H1 (cell line): ENCODE measurements around the gene RPUSD3. TPM values are rescaled to one million over a fixed set of nuclear protein-coding genes. Genes with fewer than 3 reads are reported as not detected.

ENCODE experiments used
- CTCF ChIA-PET: fragments of 300-600 bp; sonication (Branson Sonifier 250); formaldehyde crosslinking; loops from one replicate; lab custom pipeline; 2021; ENCODE audit not compliant: partially characterized antibody; lab: Charles Lee
- POLR2A ChIA-PET: fragments of 300-600 bp; sonication (Branson Sonifier 250); formaldehyde crosslinking; loops from one replicate; lab custom pipeline; 2021; ENCODE audit warnings: inconsistent platforms; ENCODE audit not compliant: partially characterized antibody; lab: Charles Lee
- DNase-seq, 2 experiments: peaks; one replicate each; pipeline versions ENCODE4 v3.0.0 to v3.0.0-alpha.2; 2010 to 2022; ENCODE audit warnings: low spot score in 2 of 2, low read depth in 1 of 2, mixed read lengths in 1 of 2
- FAIRE-seq: peaks from 2 replicates; lab custom pipeline; 2011; peaks lifted over from hg19 to GRCh38; lab: Jason Lieb, UNC
- H2AFZ ChIP-seq: 2 replicates; pipeline ENCODE4 v1.8.1; 2012; ENCODE audit warnings: low read length, inconsistent platforms
- H2AK5ac ChIP-seq: 2 replicates; pipeline ENCODE4 v1.6.1; 2013; ENCODE audit warnings: low read depth, low read length
- H2BK120ac ChIP-seq: replicated peaks from 2 replicates; pipeline ENCODE3; 2013; ENCODE audit warnings: low read depth, low read length, inconsistent platforms
- H2BK12ac ChIP-seq: 2 replicates; pipeline ENCODE4 v1.6.1; 2013; ENCODE audit warnings: low read depth, low read length
- H2BK15ac ChIP-seq: 2 replicates; pipeline ENCODE4 v1.6.1; 2013; ENCODE audit warnings: low read length
- H2BK20ac ChIP-seq: 2 replicates; pipeline ENCODE4 v1.6.1; 2013; ENCODE audit warnings: low read length
- H2BK5ac ChIP-seq: 2 replicates; pipeline ENCODE4 v1.6.1; 2013; ENCODE audit warnings: low read depth, low read length
- H3K14ac ChIP-seq: 2 replicates; pipeline ENCODE4 v1.6.1; 2013; ENCODE audit warnings: inconsistent platforms; ENCODE audit not compliant: insufficient read length
- H3K18ac ChIP-seq: 2 replicates; pipeline ENCODE4 v1.6.1; 2013; ENCODE audit warnings: low read length; ENCODE audit errors: extremely low read depth
- H3K23ac ChIP-seq: 2 replicates; pipeline ENCODE4 v1.6.1; 2013; ENCODE audit warnings: inconsistent platforms; ENCODE audit not compliant: insufficient read length
- H3K23me2 ChIP-seq: 2 replicates; pipeline ENCODE4 v1.6.1; 2013; ENCODE audit warnings: low read depth, low read length
- H3K27ac ChIP-seq: 2 replicates; pipeline ENCODE4 v1.6.1; 2011; ENCODE audit warnings: low read depth, low read length, inconsistent platforms
- H3K27me3 ChIP-seq, 4 experiments: replicated peaks in 1 of 4; 1 replicate in 1 of 4; 2 replicates in 3 of 4; pipeline versions ENCODE4 v1.6.1 to v1.8.1; 2011 to 2013; ENCODE audit warnings: low read length in 3 of 4, mild to moderate bottlenecking in 3 of 4, inconsistent platforms in 2 of 4, mixed read lengths in 2 of 4, moderate library complexity in 1 of 4; ENCODE audit not compliant: control insufficient read depth in 3 of 4, insufficient read depth in 3 of 4; ENCODE audit errors: extremely low read depth in 1 of 4
- H3K36me3 ChIP-seq, 4 experiments: 2 replicates each; pipeline versions ENCODE4 v1.6.1 to v1.8.1; 2011 to 2013; ENCODE audit warnings: mild to moderate bottlenecking in 4 of 4, low read length in 3 of 4, moderate library complexity in 2 of 4, control low read depth in 1 of 4, inconsistent platforms in 1 of 4; ENCODE audit not compliant: insufficient read depth in 4 of 4, control insufficient read depth in 2 of 4
- H3K4ac ChIP-seq: replicated peaks from 2 replicates; pipeline ENCODE3; 2013; ENCODE audit warnings: low read length, low read depth, mixed read lengths, inconsistent platforms; ENCODE audit not compliant: insufficient read length
- H3K4me1 ChIP-seq, 4 experiments: replicated peaks in 1 of 4; 1 replicate in 1 of 4; 2 replicates in 3 of 4; pipeline versions ENCODE4 v1.6.1 to v1.8.1; 2011 to 2013; ENCODE audit warnings: low read length in 3 of 4, inconsistent platforms in 2 of 4, mixed read lengths in 1 of 4; ENCODE audit not compliant: insufficient read depth in 4 of 4, control insufficient read depth in 3 of 4
- H3K4me2 ChIP-seq, 2 experiments: 2 replicates each; pipeline versions ENCODE4 v1.6.1 to v1.8.1; 2011 to 2013; ENCODE audit warnings: low read depth in 2 of 2, low read length in 2 of 2, control low read depth in 1 of 2, inconsistent platforms in 1 of 2, mild to moderate bottlenecking in 1 of 2; ENCODE audit not compliant: insufficient read depth in 1 of 2
- H3K4me3 ChIP-seq, 4 experiments: fragments of 200-600, 300-600 bp in 1 of 4; sonication (generic), shearing (Covaris generic), sonication (Bioruptor Twin) in 1 of 4; 2 replicates each; pipeline versions ENCODE4 v1.5.1 to v1.8.1; 2011 to 2016; ENCODE audit warnings: low read length in 4 of 4, low read depth in 3 of 4, control low read depth in 2 of 4, inconsistent platforms in 2 of 4, mild to moderate bottlenecking in 2 of 4, mixed read lengths in 1 of 4, moderate library complexity in 1 of 4; ENCODE audit not compliant: insufficient read depth in 2 of 4; ENCODE audit errors: extremely low read depth in 1 of 4
- H3K56ac ChIP-seq: replicated peaks from 2 replicates; pipeline ENCODE3; 2013; ENCODE audit warnings: low read depth, mild to moderate bottlenecking, mixed read lengths, low read length, inconsistent platforms; ENCODE audit not compliant: insufficient read length
- H3K79me1 ChIP-seq: 2 replicates; pipeline ENCODE4 v1.6.1; 2013; ENCODE audit warnings: low read depth, low read length, control low read depth
- H3K79me2 ChIP-seq, 2 experiments: 2 replicates each; pipeline versions ENCODE4 v1.6.1 to v1.8.1; 2012 to 2013; ENCODE audit warnings: low read length in 2 of 2, mild to moderate bottlenecking in 2 of 2, inconsistent platforms in 1 of 2; ENCODE audit not compliant: insufficient read depth in 2 of 2, control insufficient read depth in 1 of 2
- H3K9ac ChIP-seq, 4 experiments: replicated peaks in 1 of 4; 1 replicate in 1 of 4; 2 replicates in 3 of 4; pipeline versions ENCODE4 v1.6.1 to v1.8.1; 2011 to 2013; ENCODE audit warnings: low read depth in 3 of 4, low read length in 3 of 4, control low read depth in 2 of 4, mild to moderate bottlenecking in 2 of 4, moderate library complexity in 2 of 4, inconsistent platforms in 1 of 4; ENCODE audit errors: extremely low read depth in 1 of 4
- H3K9me3 ChIP-seq, 2 experiments: 2 replicates each; pipeline versions ENCODE4 v1.6.1 to v1.8.1; 2012 to 2013; ENCODE audit warnings: mild to moderate bottlenecking in 2 of 2, moderate library complexity in 2 of 2, control low read depth in 1 of 2, inconsistent platforms in 1 of 2, low read depth in 1 of 2, low read length in 1 of 2, mixed read lengths in 1 of 2; ENCODE audit not compliant: insufficient read depth in 2 of 2
- H4K20me1 ChIP-seq, 2 experiments: replicated peaks in 1 of 2; 2 replicates each; pipeline versions ENCODE3 to v1.8.1; 2011 to 2013; ENCODE audit warnings: inconsistent platforms in 2 of 2, low read length in 2 of 2, mild to moderate bottlenecking in 1 of 2; ENCODE audit not compliant: insufficient read depth in 2 of 2, control insufficient read depth in 1 of 2
- H4K5ac ChIP-seq: 2 replicates; pipeline ENCODE4 v1.6.1; 2013; ENCODE audit warnings: low read length, low read depth, mixed read lengths, inconsistent platforms; ENCODE audit not compliant: insufficient read length
- H4K8ac ChIP-seq: 2 replicates; pipeline ENCODE4 v1.8.0; 2013; ENCODE audit warnings: mild to moderate bottlenecking, moderate library complexity, low read length, inconsistent platforms; ENCODE audit not compliant: insufficient read depth; ENCODE audit errors: extremely low read depth
- H4K91ac ChIP-seq: replicated peaks from 2 replicates; pipeline ENCODE3; 2013; ENCODE audit warnings: low read length, mixed read lengths, inconsistent platforms; ENCODE audit not compliant: insufficient read length
- ASH2L ChIP-seq: fragments of 200-600, 300-600 bp; sonication (generic); IDR thresholded peaks from one replicate; pipeline ENCODE4 v1.7.1; 2017; ENCODE audit warnings: low read length
- CEBPB ChIP-seq: IDR thresholded peaks from 2 replicates; pipeline ENCODE4 v1.6.1; 2012; ENCODE audit warnings: low read depth, low read length
- EGR1 ChIP-seq: IDR thresholded peaks from 2 replicates; pipeline ENCODE4 v1.6.1; 2011; ENCODE audit warnings: low read depth, low read length, borderline replicate concordance
- EZH2 ChIP-seq: fragments of 200-600 bp; sonication (generic); IDR thresholded peaks from 2 replicates; pipeline ENCODE4 v1.7.1; 2012; ENCODE audit warnings: low read depth, mild to moderate bottlenecking, moderate library complexity, low read length, inconsistent platforms; ENCODE audit not compliant: severe bottlenecking
- NRF1 ChIP-seq: IDR thresholded peaks from 2 replicates; pipeline ENCODE4 v1.6.1; 2011; ENCODE audit warnings: mild to moderate bottlenecking, low read depth, low read length, improper control_type of control experiment
- SAP30 ChIP-seq: fragments of 300-600 bp; sonication (generic); IDR thresholded peaks from 2 replicates; pipeline ENCODE4 v1.7.1; 2012; ENCODE audit warnings: low read length, moderate library complexity, mild to moderate bottlenecking, inconsistent platforms; ENCODE audit not compliant: insufficient read depth, insufficient replicate concordance
- SUZ12 ChIP-seq: fragments of 200-600 bp; sonication (generic); IDR thresholded peaks from 2 replicates; pipeline ENCODE4 v1.6.1; 2012; ENCODE audit warnings: mild to moderate bottlenecking, inconsistent platforms, low read length, moderate library complexity, mixed read lengths
- WGBS, 2 experiments: shearing (Covaris generic) in 1 of 2; methylation state at CpG; one replicate each; pipeline versions ENCODE4 v1.1.6 to v1.1.7; 2013 to 2015; ENCODE audit warnings: low lambda C conversion rate in 2 of 2, mixed read lengths in 2 of 2, inconsistent platforms in 1 of 2, low coverage in 1 of 2, missing lambda C conversion rate in 1 of 2; ENCODE audit not compliant: insufficient replicate concordance in 2 of 2, insufficient coverage in 1 of 2, insufficient read length in 1 of 2; ENCODE audit errors: extremely low coverage in 1 of 2, missing lambda C conversion rate in 1 of 2; 5-methylcytosine and 5-hydroxymethylcytosine counted together
- polyA plus RNA-seq, 7 experiments: library from polyadenylated mRNA; depleted of rRNA in 3 of 7; stranded (reverse) in 5 of 7; unstranded in 2 of 7; fragments of >200 nt in 5 of 7; fragments of 200-250 nt in 2 of 7; gene quantifications; 1 replicate in 5 of 7; 2 replicates in 1 of 7; 4 replicates in 1 of 7; pipeline versions ENCODE4 v1.2.1 to v1.2.3, GENCODE V29; 2011 to 2013; ENCODE audit warnings: missing spikeins in 2 of 7, mixed read lengths in 2 of 7
- total RNA-seq: library from RNA; stranded (reverse); fragmentation: NEBNext Ultra II Directional; extraction: Animal tissue kit (Norgen Biotek cat#: 25700); gene quantifications from 2 replicates; pipeline ENCODE4 v1.2.1, GENCODE V29; 2021
- TF ChIP-seq, protein P1 (sequence below): IDR thresholded peaks from 2 replicates; pipeline ENCODE4 v1.6.1; 2011; ENCODE audit warnings: low read length, improper control_type of control experiment
- TF ChIP-seq, protein P2 (sequence below), 3 experiments: IDR thresholded peaks; 1 replicate in 2 of 3; 2 replicates in 1 of 3; pipeline versions ENCODE4 v1.5.1 to v1.6.1; 2011; ENCODE audit warnings: low read length in 3 of 3, mild to moderate bottlenecking in 3 of 3, inconsistent platforms in 2 of 3, low read depth in 1 of 3, moderate library complexity in 1 of 3; ENCODE audit not compliant: insufficient read depth in 1 of 3; ENCODE audit errors: control extremely low read depth in 1 of 3

The RPUSD3 gene
- total and polyA plus RNA-seq, 2 of the 8 experiments (the other 6 are each of a cell fraction or from before 2014, with no cell fraction given) = 68.4 to 154 TPM

DNA sequence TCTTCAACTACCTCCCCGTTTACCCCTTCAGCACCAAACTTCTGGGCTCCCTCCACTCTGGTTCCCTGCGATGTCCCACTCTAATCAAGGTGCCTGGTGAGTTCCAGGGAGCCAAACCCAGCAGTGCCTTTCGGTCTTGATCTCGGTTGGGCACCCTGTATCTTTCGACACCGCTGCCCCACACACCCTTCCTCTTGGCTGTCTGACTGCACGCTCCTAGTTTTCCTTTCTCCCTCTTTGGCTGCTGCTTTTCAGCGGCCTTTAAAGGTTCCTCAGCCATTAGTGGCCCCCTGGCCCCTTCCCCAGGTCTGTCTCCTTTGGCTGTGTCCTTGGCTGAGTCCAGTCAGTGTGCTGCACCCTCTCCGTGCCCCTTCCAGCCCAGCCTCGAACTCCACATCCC, 33.0 kb downstream of the RPUSD3 start:
- ChIA-PET POLR2A (interaction anchor here (0.6 to 7.8 kb wide), 3 partner anchors 16 to 213 kb away, joined by 3 to 71 read pairs (median 4); partner anchors contain the start of genes ARPC4 and TADA3), CTCF (interaction anchor here (4.9 kb wide), 1 partner anchor 8 kb away, joined by 30 read pairs; no protein-coding TSS in a partner anchor)
- Histone ChIP-seq H4K8ac (no peak overlapping the region; the same call in 1 of the 2 replicates), H3K14ac (no peak overlapping the region), H3K56ac (no peak overlapping the region), H3K9ac (no peak overlapping the region), H2BK12ac (no peak overlapping the region), H3K4me3 (peak overlapping the region; percentile 50 to 72 (median 58); a peak in 6 of 8 replicates), H2BK20ac (no peak overlapping the region), H3K4ac (no peak overlapping the region), H4K5ac (no peak overlapping the region), H3K18ac (no peak overlapping the region), H3K9me3 (no peaks in the 10 kb centered on the region), H3K4me2 (peak overlapping the region; percentile 56 to 84), H3K4me1 (peaks cover 0 to 9% (median 2%) of the 10 kb centered on the region in 4 experiments; a peak in 3 of 7 replicates), H2BK5ac (no peak overlapping the region), H2BK15ac (no peak overlapping the region), H3K23me2 (peaks cover 2% of the 10 kb centered on the region; the same call in 1 of the 2 replicates), H4K20me1 (peaks cover 1 to 5% of the 10 kb centered on the region in 2 experiments), H3K27me3 (peaks cover 0 to 11% (median 9%) of the 10 kb centered on the region in 4 experiments; a peak in 5 of 7 replicates), H2BK120ac (no peak overlapping the region), H2AK5ac (no peak overlapping the region), H3K79me2 (no peaks in the 10 kb centered on the region), H3K27ac (no peak overlapping the region), H3K36me3 (peaks cover 3 to 8% (median 4%) of the 10 kb centered on the region in 4 experiments; a peak in 5 of 8 replicates), H4K91ac (no peak overlapping the region), H2AFZ (no peak overlapping the region), H3K79me1 (no peaks in the 10 kb centered on the region), H3K23ac (no peak overlapping the region)
- FAIRE-seq = no peak
- no peak for DNase-seq
- WGBS, 2 experiments = 86% methylated on average over 10 of the region's 10 CpGs; no CpG with 5 or more reads in 1 of the 2 experiments
- no peak for TF ChIP-seq SUZ12
- no peak for TF ChIP-seq CEBPB
- TF ChIP-seq, protein P1, sequence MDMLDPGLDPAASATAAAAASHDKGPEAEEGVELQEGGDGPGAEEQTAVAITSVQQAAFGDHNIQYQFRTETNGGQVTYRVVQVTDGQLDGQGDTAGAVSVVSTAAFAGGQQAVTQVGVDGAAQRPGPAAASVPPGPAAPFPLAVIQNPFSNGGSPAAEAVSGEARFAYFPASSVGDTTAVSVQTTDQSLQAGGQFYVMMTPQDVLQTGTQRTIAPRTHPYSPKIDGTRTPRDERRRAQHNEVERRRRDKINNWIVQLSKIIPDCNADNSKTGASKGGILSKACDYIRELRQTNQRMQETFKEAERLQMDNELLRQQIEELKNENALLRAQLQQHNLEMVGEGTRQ = no peak
- TF ChIP-seq EZH2 = no peak
- TF ChIP-seq, protein P2, sequence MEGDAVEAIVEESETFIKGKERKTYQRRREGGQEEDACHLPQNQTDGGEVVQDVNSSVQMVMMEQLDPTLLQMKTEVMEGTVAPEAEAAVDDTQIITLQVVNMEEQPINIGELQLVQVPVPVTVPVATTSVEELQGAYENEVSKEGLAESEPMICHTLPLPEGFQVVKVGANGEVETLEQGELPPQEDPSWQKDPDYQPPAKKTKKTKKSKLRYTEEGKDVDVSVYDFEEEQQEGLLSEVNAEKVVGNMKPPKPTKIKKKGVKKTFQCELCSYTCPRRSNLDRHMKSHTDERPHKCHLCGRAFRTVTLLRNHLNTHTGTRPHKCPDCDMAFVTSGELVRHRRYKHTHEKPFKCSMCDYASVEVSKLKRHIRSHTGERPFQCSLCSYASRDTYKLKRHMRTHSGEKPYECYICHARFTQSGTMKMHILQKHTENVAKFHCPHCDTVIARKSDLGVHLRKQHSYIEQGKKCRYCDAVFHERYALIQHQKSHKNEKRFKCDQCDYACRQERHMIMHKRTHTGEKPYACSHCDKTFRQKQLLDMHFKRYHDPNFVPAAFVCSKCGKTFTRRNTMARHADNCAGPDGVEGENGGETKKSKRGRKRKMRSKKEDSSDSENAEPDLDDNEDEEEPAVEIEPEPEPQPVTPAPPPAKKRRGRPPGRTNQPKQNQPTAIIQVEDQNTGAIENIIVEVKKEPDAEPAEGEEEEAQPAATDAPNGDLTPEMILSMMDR (IDR thresholded peaks at IDR 0.05; ENCODE audit: control extremely low read depth in 1 of 3, insufficient read depth in 1 of 3, low read depth in 1 of 3, low read length in 3 of 3) = no peak
- TF ChIP-seq SAP30 = no peak
- no peak for TF ChIP-seq EGR1
- TF ChIP-seq ASH2L = no peak
- no peak for TF ChIP-seq NRF1
